ENCODE measurements around the gene RDX.

Gene RDX

GRCh38 chr11:110169738-110170137, 126.7 kb downstream of the RDX start:
- no peak for DNase-seq

- no peak for DNase-seq
These were observed 128.2 kb downstream of the RDX start for GRCh38 chr11:110168033-110168803.

DNA sequence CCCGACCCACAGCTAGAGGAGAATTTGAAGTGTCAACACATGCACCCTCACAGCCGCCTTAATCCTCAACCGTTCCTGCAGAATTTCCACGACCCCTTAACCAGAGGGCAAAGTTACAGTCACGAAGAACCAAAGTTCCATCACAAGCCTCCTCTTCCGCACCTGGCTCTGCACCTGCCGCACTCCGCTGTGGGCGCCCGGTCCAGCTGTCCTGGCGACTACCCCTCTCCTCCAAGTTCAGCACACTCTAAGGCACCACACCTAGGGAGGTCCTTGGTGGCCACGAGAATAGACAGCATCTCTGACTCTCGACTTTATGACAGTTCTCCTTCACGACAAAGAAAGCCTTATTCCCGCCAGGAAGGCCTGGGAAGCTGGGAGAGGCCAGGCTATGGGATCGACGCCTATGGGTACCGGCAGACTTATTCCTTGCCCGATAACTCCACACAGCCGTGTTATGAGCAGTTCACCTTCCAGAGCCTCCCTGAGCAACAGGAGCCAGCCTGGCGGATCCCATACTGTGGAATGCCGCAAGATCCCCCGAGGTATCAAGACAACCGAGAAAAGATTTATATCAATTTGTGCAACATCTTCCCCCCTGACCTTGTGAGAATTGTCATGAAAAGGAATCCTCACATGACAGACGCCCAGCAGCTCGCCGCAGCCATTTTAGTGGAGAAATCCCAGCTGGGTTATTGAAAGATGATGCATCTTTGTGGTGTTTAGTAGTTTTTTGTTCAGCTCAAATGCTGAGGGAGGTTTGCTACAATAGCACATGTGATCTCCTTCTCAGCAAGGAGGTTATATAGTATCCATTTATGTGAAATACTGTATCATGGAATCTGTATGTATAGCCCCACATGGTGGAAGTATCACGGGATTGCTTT, 131.1 kb downstream of the RDX start:
- no peak for DNase-seq

- DNase-seq = no peak
These were observed 134.2 kb downstream of the RDX start for GRCh38 chr11:110162216-110162615.

DNA sequence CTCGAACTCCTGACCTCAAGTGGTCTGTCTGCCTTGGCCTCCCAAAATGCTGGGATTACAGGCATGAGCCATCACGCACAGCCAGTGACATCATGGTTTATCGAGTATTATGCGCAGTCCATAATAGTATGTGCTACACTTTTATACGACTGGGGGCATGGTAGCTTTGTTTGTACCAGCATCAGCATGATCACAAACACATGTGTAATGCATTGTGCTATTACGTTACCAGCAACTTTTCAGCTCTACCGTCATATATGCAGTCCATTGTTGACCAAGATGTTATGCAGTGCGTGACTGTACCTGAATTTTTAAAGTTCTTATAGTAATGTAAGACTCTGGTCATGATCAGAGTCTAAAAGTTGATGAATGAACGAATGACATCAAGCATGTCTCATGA, 135.4 kb downstream of the RDX start:
- DNase-seq = no peak

DNA sequence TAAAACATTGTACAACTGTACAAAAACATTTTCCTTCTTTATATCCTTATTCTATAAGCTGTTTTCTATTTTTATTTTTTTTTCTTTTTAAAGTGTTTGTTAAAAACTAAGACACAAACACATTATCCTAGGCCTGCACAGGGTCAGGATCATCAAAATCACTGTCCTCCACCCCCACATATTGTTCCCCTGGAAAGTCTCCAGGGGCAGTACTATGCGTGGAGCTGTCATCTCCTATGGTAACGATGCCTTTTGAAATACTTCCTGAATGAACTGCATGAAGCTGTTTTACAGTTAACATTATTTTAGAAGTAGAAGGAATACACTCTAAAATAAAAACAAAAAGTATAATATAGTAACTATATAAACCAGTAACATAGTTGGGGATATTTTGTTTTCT, 136.0 kb downstream of the RDX start:
- no peak for DNase-seq

DNA sequence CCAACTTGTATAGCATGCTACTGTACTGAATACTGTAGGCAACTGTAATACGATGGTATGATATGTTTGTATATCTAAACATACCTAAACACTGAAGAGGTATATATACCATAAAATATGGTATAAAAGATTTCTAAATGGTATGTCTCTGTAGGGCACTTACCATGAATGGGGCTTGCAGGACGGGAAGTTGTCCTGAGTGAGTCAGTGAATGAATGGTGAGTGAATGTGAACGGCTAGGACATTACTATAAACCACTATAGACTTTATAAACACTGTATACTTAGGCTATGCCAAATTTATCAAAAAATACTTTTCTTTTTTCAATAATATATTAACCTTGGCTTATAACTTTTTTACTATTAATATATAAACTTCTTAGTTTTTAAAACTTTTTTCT, 136.4 kb downstream of the RDX start:
- no peak for DNase-seq

- no peak for DNase-seq
These were observed 136.9 kb downstream of the RDX start for GRCh38 chr11:110159476-110159875.

- no peak for DNase-seq
These were observed 137.9 kb downstream of the RDX start for GRCh38 chr11:110158317-110159200.

DNA sequence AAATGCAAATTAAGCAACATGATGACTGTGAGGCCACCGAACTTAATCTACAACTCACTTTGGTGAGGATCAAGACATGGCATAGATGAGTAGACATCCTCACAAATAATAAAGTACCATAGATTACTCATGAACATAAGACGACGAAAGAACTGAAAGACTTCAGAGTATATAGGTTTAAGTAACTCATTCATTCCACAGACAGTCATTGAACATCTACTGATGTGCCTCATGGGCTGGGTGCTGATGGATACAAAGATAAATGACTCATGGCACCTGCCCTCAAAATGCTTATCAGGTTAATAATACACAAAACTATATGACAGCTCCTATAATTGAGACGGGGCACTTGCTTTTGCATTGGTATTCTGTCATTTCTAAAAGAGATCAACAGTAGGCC, 139.9 kb downstream of the RDX start:
- no peak for DNase-seq

DNA sequence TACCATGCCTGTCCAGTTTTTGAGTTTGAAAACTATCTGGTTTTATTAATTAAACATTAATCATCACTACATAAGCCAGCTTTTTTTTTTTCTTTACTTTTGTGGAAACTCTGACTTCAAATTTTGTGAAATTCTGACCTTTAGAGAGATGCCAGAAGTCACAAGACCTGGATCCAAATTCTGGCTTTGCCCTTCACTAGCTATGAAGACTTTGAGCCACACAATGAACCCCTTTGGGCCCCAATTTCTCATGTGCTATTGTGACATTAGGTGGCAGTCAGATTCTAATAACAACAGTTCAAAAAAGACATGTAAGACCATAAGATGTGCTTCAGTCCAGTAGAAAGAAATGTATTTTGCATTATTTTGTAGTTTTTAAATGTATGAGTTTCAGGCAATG, 142.9 kb downstream of the RDX start:
- DNase-seq = no peak

GRCh38 chr11:110152199-110152598, 144.2 kb downstream of the RDX start:
- no peak for DNase-seq

GRCh38 chr11:110148775-110149744, 147.4 kb downstream of the RDX start:
- no peak for DNase-seq

DNA sequence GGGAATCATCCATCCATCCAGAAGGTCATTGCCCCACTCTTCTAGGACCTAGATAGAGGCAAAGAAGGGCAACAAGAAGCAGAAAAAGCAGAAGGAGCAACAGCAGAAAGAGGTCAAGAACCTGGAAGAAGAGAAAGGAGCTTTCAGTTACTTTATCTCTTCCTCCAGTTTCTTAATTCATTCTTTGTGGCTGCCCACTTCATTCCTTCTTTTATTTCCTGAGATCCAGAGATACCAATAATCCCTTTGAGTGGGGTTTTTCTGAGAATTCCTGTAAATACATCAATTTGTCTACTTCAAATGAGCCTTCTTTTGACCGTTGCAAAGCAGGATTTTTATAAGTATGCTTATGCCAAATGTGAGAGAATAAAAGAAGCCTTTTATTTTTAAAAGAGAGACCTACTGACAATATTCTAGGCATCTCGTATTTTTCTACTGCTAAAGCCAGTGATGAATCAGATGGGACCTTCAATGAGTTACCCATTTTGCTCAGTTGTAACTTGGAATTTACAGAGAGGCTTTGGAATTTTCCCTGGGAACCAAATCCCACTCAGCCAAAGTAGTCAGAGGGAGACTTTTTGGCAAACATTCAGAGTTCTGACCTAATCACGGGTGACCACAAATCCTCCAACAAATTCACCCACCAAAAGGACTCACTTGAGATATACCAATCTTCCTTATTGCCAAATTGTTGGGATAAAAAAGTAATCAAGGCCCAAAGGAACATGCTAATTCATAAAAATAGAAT, 148.3 kb downstream of the RDX start:
- DNase-seq = no peak

- no peak for DNase-seq
These were observed 154.6 kb downstream of the RDX start for GRCh38 chr11:110141812-110142211.

DNA sequence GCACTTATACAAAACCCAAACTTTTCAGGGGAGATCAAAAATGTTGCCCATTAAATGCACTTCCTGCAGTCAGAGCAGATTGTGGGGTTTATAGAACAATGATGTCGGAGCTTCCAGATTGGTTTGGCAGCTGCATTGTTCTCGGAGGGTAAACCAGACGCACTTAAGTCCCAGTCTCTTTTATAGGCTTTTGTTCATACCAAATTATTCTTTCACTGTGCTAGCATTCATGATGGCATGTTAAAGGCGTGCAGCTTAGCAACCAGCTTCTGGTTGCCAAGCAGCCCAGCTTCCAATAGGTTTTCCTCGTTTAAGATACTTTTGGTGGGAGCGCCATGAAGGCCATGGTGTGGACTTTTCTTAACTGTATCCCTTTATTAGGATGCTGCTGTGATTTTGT, 162.3 kb downstream of the RDX start:
- DNase-seq = peak; percentile 10 to 97 (median 84)

- peak in 1 of 3 experiments; percentile 54 for DNase-seq
These were observed 163.3 kb downstream of the RDX start for GRCh38 chr11:110133160-110133559.

- peak in 2 of 3 experiments; percentile 52 to 88 for DNase-seq
These were observed 164.9 kb downstream of the RDX start for GRCh38 chr11:110131386-110132123.

DNA sequence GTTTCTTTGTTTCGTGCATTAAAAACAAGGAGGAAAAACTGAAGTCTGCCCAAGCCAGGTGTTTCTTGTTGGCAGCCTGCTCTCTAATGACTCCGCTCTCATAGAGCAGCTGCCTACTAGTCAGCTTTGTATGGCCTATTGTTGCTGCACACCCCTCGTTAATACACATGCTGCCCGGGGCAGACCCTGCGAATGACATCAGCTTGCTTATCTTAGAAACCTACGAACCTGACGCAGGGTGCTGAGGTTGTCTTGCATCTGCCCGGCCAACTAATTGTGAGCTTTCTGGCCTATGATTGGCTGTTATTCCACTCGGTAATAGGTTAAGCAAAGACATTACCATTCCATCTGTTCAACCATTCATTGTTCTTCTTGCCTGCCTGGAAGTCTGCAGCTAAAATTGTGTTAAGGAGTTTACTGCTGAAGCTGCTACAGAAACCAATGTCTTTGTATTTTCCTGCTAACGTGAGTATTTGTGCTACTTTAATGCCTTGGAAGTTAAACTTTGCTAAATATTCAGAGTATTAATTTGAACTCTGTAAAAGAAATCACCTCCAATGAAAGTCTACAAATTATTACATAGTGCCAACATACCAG, 165.7 kb downstream of the RDX start:
- DNase-seq = peak; percentile 49 to 100 (median 97)

GRCh38 chr11:110128161-110128560, 168.3 kb downstream of the RDX start:
- DNase-seq = peak in 2 of 3 experiments; percentile 66 to 83
